Spinal cord (tissue), 10 donors: ENCODE results near the gene MEAK7. TPM values are rescaled to one million over a fixed set of nuclear protein-coding genes. Genes with fewer than 3 reads are reported as not detected.

Source experiments
- DNase-seq, 6 donors: peaks; one replicate each; pipeline versions ENCODE4 v3.0.0 to v3.0.0-alpha.2; 2013 to 2015; ENCODE audit warnings: low spot score in 6 of 6, low read depth in 4 of 6
- H3K27ac ChIP-seq: one replicate; pipeline ENCODE4 v1.5.1; 2013; ENCODE audit warnings: low read depth, low read length, control low read depth
- H3K27me3 ChIP-seq: one replicate; pipeline ENCODE4 v1.6.1; 2013; ENCODE audit warnings: low read length; ENCODE audit not compliant: control insufficient read depth, insufficient read depth
- H3K36me3 ChIP-seq: one replicate; pipeline ENCODE4 v1.6.1; 2013; ENCODE audit warnings: low read length; ENCODE audit not compliant: control insufficient read depth, insufficient read depth
- H3K4me1 ChIP-seq: one replicate; pipeline ENCODE4 v1.6.1; 2013; ENCODE audit warnings: low read length; ENCODE audit not compliant: control insufficient read depth, insufficient read depth
- H3K4me3 ChIP-seq: one replicate; pipeline ENCODE4 v1.5.1; 2013; ENCODE audit warnings: low read depth, low read length, control low read depth
- H3K9me3 ChIP-seq: one replicate; pipeline ENCODE4 v1.6.1; 2013; ENCODE audit warnings: low read length; ENCODE audit not compliant: control insufficient read depth, insufficient read depth
- WGBS: methylation state at CpG from one replicate; pipeline ENCODE4 v1.1.5; 2013; ENCODE audit warnings: missing lambda C conversion rate; ENCODE audit not compliant: insufficient coverage; 5-methylcytosine and 5-hydroxymethylcytosine counted together
- polyA plus RNA-seq, 2 donors: library from polyadenylated mRNA; unstranded; fragments of 120-200 nt; gene quantifications; one replicate each; pipeline ENCODE4 v1.2.1, GENCODE V29; 2013; ENCODE audit not compliant: insufficient read length in 2 of 2
- total RNA-seq, 2 donors: library from RNA; depleted of rRNA in 1 of 2; stranded (reverse); fragments of 120-200 nt in 1 of 2; fragments of >200 nt in 1 of 2; gene quantifications; one replicate each; pipeline versions ENCODE4 v1.2.3 to v1.2.4, GENCODE V29; 2013 to 2014
- donor health status: healthy.

The MEAK7 gene
- total and polyA plus RNA-seq, 4 donors, result 9.2 to 14.3 (median 12.3) TPM

GRCh38 chr16:84546669-84547545, 42.4 kb upstream of the MEAK7 start:
- WGBS, result 67% methylated on average over 22 of the region's 22 CpGs
- H3K27me3 ChIP-seq, result no peaks in the 10 kb centered on the region
- peaks cover 42% of the 10 kb centered on the region for H3K4me1 ChIP-seq
- no peak overlapping the region for H3K27ac ChIP-seq
- H3K36me3 ChIP-seq, result no peaks in the 10 kb centered on the region
- H3K4me3 ChIP-seq, result no peak overlapping the region
- no peaks in the 10 kb centered on the region for H3K9me3 ChIP-seq
- DNase-seq, result peak in 1 of 6 donors; percentile 65

GRCh38 chr16:84545114-84545737, 40.8 kb upstream of the MEAK7 start:
- no peaks in the 10 kb centered on the region for H3K9me3 ChIP-seq
- no peaks in the 10 kb centered on the region for H3K27me3 ChIP-seq
- 70% methylated on average over 10 of the region's 12 CpGs for WGBS
- H3K4me1 ChIP-seq, result peaks cover 44% of the 10 kb centered on the region
- no peak overlapping the region for H3K4me3 ChIP-seq
- no peak for DNase-seq
- no peak overlapping the region for H3K27ac ChIP-seq
- no peaks in the 10 kb centered on the region for H3K36me3 ChIP-seq

- Histone ChIP-seq H3K4me3 (no peak overlapping the region), H3K36me3 (no peaks in the 10 kb centered on the region), H3K4me1 (peaks cover 41% of the 10 kb centered on the region), H3K9me3 (no peaks in the 10 kb centered on the region), H3K27me3 (no peaks in the 10 kb centered on the region), H3K27ac (no peak overlapping the region)
- no peak for DNase-seq
- WGBS, result 56% methylated on average over 18 of the region's 25 CpGs
These were observed 39.7 kb upstream of the MEAK7 start for GRCh38 chr16:84544031-84544773.

GRCh38 chr16:84543253-84543652, 38.8 kb upstream of the MEAK7 start:
- Histone ChIP-seq H3K9me3 (no peaks in the 10 kb centered on the region), H3K27ac (no peak overlapping the region), H3K4me3 (no peak overlapping the region), H3K4me1 (peaks cover 38% of the 10 kb centered on the region), H3K27me3 (no peaks in the 10 kb centered on the region), H3K36me3 (no peaks in the 10 kb centered on the region)
- 100% methylated on average over 1 of the region's 2 CpGs for WGBS
- DNase-seq, result no peak

- Histone ChIP-seq H3K27me3 (no peaks in the 10 kb centered on the region), H3K9me3 (no peaks in the 10 kb centered on the region), H3K4me3 (no peak overlapping the region), H3K27ac (peak overlapping the region; percentile 25), H3K4me1 (peaks cover 36% of the 10 kb centered on the region), H3K36me3 (no peaks in the 10 kb centered on the region)
- DNase-seq, result peak in 1 of 6 donors; percentile 35
- 89% methylated on average over 3 of the region's 7 CpGs for WGBS
These were observed 37.7 kb upstream of the MEAK7 start for GRCh38 chr16:84541999-84542817.

GRCh38 chr16:84540194-84540593, 35.7 kb upstream of the MEAK7 start:
- no peak for DNase-seq
- Histone ChIP-seq H3K27me3 (no peaks in the 10 kb centered on the region), H3K9me3 (no peaks in the 10 kb centered on the region), H3K27ac (no peak overlapping the region), H3K36me3 (no peaks in the 10 kb centered on the region), H3K4me3 (no peak overlapping the region), H3K4me1 (peaks cover 46% of the 10 kb centered on the region)
- WGBS, result 96% methylated on average over 4 of the region's 4 CpGs

GRCh38 chr16:84538222-84538840, 33.9 kb upstream of the MEAK7 start:
- WGBS, result 67% methylated on average over 2 of the region's 6 CpGs
- H3K4me1 ChIP-seq, result peaks cover 35% of the 10 kb centered on the region
- H3K9me3 ChIP-seq, result no peaks in the 10 kb centered on the region
- no peaks in the 10 kb centered on the region for H3K36me3 ChIP-seq
- H3K27me3 ChIP-seq, result no peaks in the 10 kb centered on the region
- peak in 2 of 6 donors; percentile 56 to 81 for DNase-seq
- no peak overlapping the region for H3K4me3 ChIP-seq
- H3K27ac ChIP-seq, result peak overlapping the region; percentile 79

GRCh38 chr16:84537491-84538151, 33.2 kb upstream of the MEAK7 start:
- peak overlapping the region; percentile 79 for H3K27ac ChIP-seq
- DNase-seq, result peak in 2 of 6 donors; percentile 65 to 83
- peaks cover 38% of the 10 kb centered on the region for H3K4me1 ChIP-seq
- WGBS, result 23% methylated on average over 9 of the region's 11 CpGs
- H3K36me3 ChIP-seq, result no peaks in the 10 kb centered on the region
- no peaks in the 10 kb centered on the region for H3K27me3 ChIP-seq
- no peak overlapping the region for H3K4me3 ChIP-seq
- no peaks in the 10 kb centered on the region for H3K9me3 ChIP-seq
